ENCODE data around the gene ZHX3. TPM values are rescaled to one million over a fixed set of nuclear protein-coding genes. Genes with fewer than 3 reads are reported as not detected.

ZHX3 gene
- total and polyA plus RNA-seq, 8 donors, result 6.6 to 59.3 (median 18.7) TPM

DNA sequence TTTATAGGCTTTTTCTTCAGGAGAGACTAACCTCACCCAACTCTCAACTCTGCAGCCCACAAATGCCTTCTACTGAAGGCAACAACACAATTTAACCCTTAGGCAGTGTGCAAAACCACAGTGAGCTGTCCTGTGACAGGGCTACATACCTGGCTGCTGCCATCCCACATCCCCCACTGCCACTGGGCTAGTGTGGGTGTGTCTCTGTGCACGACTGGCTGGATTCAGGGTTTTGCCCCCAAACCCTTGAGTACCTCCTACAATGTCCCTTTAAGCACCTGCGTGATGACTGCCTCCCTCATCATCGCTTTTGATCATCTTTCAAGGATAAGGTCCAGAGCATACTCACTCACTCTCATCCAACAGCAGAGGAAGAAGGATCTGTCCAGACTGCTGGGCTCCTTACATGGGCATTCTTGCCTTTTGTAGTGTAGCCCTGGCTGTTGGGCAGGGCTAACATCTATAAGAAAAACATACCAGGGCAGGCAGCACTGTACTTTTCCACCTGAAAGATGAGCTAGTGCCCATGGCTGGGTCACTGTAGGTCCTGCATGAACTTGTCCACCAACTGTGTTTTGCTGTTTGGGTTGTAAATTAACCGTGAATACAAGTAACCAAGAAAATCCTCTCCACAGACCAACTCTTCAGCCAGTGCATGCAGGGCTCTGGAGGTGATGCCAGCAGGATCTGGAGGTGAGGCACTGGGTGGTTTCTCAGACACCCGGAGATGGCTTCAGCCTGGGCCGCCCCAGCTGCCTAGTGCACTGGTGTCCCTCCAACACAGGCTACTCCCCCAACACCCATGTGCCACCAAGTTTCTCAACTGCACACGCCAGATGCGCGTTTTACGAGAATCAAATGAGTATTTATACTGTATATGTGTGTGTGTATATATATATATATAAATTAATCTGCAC is 135.0 kb downstream of the ZHX3 start:
- TF ChIP-seq POLR2A (IDR thresholded peaks at IDR 0.05) (no peak), EP300 (IDR thresholded peaks at IDR 0.05) (no peak)
- TF ChIP-seq, protein P1, sequence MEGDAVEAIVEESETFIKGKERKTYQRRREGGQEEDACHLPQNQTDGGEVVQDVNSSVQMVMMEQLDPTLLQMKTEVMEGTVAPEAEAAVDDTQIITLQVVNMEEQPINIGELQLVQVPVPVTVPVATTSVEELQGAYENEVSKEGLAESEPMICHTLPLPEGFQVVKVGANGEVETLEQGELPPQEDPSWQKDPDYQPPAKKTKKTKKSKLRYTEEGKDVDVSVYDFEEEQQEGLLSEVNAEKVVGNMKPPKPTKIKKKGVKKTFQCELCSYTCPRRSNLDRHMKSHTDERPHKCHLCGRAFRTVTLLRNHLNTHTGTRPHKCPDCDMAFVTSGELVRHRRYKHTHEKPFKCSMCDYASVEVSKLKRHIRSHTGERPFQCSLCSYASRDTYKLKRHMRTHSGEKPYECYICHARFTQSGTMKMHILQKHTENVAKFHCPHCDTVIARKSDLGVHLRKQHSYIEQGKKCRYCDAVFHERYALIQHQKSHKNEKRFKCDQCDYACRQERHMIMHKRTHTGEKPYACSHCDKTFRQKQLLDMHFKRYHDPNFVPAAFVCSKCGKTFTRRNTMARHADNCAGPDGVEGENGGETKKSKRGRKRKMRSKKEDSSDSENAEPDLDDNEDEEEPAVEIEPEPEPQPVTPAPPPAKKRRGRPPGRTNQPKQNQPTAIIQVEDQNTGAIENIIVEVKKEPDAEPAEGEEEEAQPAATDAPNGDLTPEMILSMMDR (IDR thresholded peaks at IDR 0.05), result no peak
- DNase-seq, result peak; percentile 0 to 14

GRCh38 chr20:41181567-41181966 is 136.0 kb downstream of the ZHX3 start:
- intact Hi-C loops (cut with DNase I; ENCODE audit: low total_unique reads), result no loop called here
- WGBS, 5 donors, result 90 to 100% (median 94%) methylated on average over 3 of the region's 3 CpGs
- peaks cover 8 to 41% (median 38%) of the 10 kb centered on the region in 4 donors for H3K36me3 ChIP-seq
- no peak overlapping the region for H3K27ac ChIP-seq
- peaks cover 0 to 36% (median 21%) of the 10 kb centered on the region in 4 donors for H3K4me1 ChIP-seq
- no peaks in the 10 kb centered on the region for H3K9me3 ChIP-seq
- peak; percentile 1 to 18 for DNase-seq
- no peak overlapping the region for H3K4me3 ChIP-seq
- TF ChIP-seq EP300 (IDR thresholded peaks at IDR 0.05), result no peak
- TF ChIP-seq, protein P1 (IDR thresholded peaks at IDR 0.05), result no peak
- no peak for TF ChIP-seq POLR2A (IDR thresholded peaks at IDR 0.05)
- TF ChIP-seq POLR2AphosphoS5 (IDR thresholded peaks at IDR 0.05), result no peak
- H3K27me3 ChIP-seq, result no peaks in the 10 kb centered on the region

More for the DNA sequence above, 135.0 kb downstream of the ZHX3 start:
- intact Hi-C loops (cut with DNase I; ENCODE audit: low total_unique reads), result no loop called here
- Histone ChIP-seq H3K4me3 (no peak overlapping the region), H3K27me3 (no peaks in the 10 kb centered on the region), H3K27ac (no peak overlapping the region), H3K36me3 (peaks cover 8 to 33% (median 31%) of the 10 kb centered on the region in 4 donors), H3K4me1 (peaks cover 0 to 26% (median 14%) of the 10 kb centered on the region in 4 donors), H3K9me3 (no peaks in the 10 kb centered on the region)
- 89 to 95% (median 91%) methylated on average over 10 of the region's 10 CpGs for WGBS, 5 donors

GRCh38 chr20:41180599-41181333 is 136.8 kb downstream of the ZHX3 start:
- Histone ChIP-seq H3K27me3 (no peaks in the 10 kb centered on the region), H3K9me3 (no peaks in the 10 kb centered on the region), H3K4me1 (peaks cover 0 to 42% (median 25%) of the 10 kb centered on the region in 4 donors), H3K27ac (no peak overlapping the region), H3K4me3 (no peak overlapping the region), H3K36me3 (peaks cover 8 to 49% (median 42%) of the 10 kb centered on the region in 4 donors)
- 88 to 97% (median 92%) methylated on average over 6 of the region's 6 CpGs for WGBS, 5 donors
- intact Hi-C loops (cut with DNase I; ENCODE audit: low total_unique reads), result no loop called here
- DNase-seq, result peak; percentile 1 to 17
- TF ChIP-seq, protein P1 (IDR thresholded peaks at IDR 0.05), result no peak
- TF ChIP-seq POLR2A (IDR thresholded peaks at IDR 0.05) (no peak), EP300 (IDR thresholded peaks at IDR 0.05) (no peak), POLR2AphosphoS5 (IDR thresholded peaks at IDR 0.05) (no peak)

DNA sequence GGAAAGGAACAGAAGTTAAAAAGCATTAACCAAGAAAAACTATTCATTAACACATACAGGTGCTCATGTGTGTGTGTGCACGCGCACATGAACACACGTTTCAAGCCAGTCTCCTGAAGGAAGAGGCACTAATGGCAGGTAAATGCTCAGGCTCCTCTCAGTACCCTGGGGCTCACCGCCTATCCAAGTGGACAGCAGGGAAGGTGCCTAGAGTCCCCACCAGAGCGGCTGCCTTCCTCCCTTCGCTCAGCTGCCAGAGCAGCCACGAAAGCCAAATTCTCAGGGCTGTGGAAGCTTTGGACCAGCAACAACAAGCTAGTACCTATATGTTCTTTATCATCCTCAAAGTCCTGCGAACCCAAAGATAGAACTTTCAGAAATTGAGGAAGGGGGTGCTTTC is 137.6 kb downstream of the ZHX3 start:
- DNase-seq, result no peak
- WGBS, 5 donors, result 90 to 96% (median 93%) methylated on average over 5 to 8 of the region's 8 CpGs
- intact Hi-C loops (cut with DNase I; ENCODE audit: low total_unique reads), result loop anchor here (10.0 kb wide), 1 partner anchor 45 kb away; no protein-coding TSS in a partner anchor
- TF ChIP-seq EP300 (IDR thresholded peaks at IDR 0.05) (no peak), POLR2AphosphoS5 (IDR thresholded peaks at IDR 0.05) (no peak), POLR2A (IDR thresholded peaks at IDR 0.05) (no peak)
- TF ChIP-seq, protein P1 (IDR thresholded peaks at IDR 0.05), result no peak
- H3K27ac ChIP-seq, result peak overlapping the region in 1 of 5 donors; percentile 69
- H3K27me3 ChIP-seq, result no peaks in the 10 kb centered on the region
- H3K36me3 ChIP-seq, result peaks cover 8 to 54% (median 47%) of the 10 kb centered on the region in 4 donors
- H3K9me3 ChIP-seq, result no peaks in the 10 kb centered on the region
- H3K4me3 ChIP-seq, result no peak overlapping the region
- peaks cover 0 to 50% (median 30%) of the 10 kb centered on the region in 4 donors for H3K4me1 ChIP-seq

Data from stomach (tissue), 9 donors.